ENCODE data around the gene KLHL17.
A peak's percentile ranks its signal among the peaks of the same experiment; 100 is the strongest.

Gene KLHL17

DNA sequence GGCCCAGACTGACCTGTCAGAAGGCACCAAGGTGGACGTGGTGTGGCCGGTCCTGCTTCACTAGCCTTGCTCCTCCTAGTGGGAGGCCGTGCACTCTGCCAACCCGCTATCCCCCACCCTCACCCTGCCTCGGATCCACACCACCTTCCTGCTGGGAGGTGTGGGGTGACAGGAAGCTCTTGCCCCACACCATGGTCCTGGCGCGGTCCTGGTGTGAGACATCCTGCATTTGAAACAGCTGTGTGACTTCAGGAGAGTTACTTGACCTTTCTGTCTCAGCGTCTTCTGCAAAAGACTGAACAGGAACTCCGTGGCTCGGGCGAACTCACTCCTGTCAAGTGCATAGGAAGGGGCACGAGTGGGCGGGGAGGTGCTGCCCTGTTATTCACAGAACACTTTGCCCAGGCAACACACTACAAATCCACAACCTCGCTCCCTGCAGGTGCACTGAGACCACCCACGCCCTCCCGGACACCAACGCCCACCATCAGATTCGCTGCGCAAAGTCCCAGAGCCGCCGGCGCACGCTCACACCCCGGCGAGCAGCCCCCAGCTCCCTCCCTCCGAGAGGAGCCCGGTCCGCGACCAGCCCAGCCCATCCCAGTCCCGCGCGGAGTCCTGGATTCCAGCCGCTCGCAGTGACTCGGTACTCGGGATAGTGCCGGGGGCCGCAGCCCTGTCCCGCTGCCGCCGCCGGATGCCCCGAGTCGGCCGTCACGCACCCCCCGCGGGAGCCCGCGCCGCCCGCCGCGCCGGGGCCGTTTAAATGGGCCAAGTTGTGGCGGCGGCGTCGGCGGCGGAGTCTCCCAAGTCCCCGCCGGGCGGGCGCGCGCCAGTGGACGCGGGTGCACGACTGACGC lies 37.0 kb upstream of the KLHL17 start, which contains the start of gene SAMD11:
Gene SAMD11 (plus strand): TSS at position 793 of the 860 bp plus-strand sequence. CDS start 509 bp downstream, outside the sequence.
- DNase-seq = peak; percentile 35

DNA sequence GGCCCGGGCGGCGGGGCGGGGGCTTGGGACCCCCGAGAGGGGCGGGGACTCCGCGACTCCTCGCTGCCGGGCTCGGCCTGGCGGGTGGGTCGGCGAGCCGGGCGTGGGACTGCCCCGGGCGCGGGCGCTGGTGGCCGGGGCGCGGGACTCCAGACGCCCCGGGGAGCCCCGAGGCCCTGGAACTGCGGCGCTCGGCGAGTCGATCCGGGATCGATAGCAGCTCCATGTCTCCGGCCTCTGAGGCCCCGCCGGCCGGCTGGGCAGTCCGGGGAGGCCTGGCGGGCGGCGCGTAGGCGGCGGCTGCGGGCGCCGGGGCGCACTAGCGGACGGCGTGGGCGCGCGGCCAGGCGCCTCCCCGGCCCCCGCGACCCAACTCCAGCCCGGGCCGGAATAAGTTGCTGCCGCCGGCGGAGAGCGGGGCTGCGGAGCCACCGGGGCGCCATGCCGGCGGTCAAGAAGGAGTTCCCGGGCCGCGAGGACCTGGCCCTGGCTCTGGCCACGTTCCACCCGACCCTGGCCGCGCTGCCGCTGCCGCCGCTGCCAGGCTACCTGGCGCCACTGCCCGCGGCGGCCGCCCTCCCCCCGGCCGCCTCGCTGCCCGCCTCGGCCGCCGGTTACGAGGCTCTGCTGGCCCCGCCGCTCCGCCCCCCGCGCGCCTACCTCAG lies 36.3 kb upstream of the KLHL17 start:
- DNase-seq = no peak

DNA sequence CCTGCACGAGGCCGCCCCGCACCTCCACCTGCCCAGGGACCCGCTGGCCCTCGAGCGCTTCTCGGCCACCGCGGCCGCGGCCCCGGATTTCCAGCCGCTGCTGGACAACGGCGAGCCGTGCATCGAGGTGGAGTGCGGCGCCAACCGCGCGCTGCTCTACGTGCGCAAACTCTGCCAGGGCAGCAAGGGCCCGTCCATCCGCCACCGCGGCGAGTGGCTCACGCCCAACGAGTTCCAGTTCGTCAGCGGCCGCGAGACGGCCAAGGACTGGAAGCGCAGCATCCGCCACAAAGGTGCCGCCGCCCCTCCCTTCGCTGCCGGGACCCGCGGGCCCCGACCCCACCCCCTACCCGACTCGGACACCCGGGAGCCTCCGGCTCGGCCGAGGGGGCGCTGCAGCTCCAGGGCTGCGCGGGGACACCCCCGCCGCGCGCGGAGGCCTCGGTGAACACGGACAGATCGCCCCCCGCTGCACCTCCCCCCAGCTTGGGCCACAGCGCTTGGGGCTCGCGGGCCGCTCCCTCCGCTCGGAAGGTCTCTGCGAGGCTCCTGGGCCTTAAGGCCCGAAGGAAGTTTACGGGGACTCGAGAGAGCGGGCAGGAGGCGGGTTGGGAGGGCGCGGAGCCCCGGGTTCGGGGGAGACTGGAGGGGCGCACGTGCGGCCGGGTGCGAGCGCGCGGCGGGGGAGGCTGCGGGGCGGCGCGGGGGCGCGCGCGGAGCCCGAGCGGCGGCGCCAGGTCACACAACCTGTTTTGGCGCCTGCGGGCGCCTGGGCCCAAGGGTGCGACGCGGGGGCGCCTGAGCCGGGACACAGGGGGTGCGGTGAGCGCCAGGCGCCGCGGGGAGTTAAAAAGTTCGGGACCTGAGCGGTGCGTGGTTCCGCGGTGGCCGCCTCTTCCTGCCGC lies 35.5 kb upstream of the KLHL17 start:
- no peak for DNase-seq

DNA sequence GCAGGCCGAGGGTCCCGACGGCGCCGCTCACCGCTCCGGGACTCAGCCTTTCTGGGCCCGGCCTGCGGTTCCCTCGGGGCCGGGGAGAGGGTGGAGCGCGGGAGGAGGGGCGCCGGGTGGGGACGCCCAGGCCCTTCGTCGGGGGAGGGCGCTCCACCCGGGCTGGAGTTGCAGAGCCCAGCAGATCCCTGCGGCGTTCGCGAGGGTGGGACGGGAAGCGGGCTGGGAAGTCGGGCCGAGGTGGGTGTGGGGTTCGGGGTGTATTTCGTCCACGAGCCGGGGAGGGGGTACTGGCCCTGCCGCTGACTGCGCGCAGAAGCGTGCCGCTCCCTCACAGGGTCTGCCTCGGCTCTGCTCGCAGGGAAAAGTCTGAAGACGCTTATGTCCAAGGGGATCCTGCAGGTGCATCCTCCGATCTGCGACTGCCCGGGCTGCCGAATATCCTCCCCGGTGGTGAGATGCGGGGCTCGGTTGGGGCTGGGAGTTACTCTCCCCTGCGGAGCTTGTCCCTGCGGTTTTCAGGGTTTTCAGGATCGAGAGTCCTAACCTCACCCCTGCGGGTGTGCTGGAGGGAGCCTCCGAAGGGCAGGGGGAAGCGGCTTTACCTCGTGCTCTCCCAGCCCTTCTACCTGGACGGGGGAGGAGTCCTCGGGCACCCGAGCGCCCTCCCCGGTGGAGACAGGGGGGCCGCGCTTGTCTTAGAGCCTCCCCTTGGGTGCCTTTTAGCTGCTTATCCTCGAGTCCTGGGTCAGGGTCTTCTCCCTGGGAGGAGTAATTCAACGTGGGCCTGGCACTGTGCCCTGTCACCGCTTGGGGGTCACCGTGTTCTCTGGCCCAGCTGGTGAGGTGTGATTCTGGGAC lies 34.6 kb upstream of the KLHL17 start:
- DNase-seq = no peak

DNA sequence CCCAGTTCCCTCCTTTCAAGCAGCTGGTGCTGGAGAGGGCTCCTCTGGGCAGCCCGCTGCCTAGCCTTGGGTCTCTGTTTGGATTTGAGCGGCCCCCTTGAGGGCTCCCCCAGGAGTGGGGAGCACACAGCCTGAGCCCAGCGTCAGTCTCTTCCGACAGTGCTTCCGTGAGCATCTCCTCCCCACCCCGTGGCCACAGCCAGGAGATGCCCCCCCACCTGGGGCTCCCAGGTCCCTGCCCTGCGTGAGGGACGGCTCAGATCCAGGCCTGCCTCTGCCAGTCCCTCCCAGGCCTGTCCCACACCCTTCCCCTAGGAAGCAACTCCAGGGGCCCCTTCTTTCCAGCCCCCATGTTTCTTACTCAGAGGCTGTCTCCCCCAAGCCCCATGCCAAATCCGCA lies 33.1 kb upstream of the KLHL17 start:
- no peak for DNase-seq

DNA sequence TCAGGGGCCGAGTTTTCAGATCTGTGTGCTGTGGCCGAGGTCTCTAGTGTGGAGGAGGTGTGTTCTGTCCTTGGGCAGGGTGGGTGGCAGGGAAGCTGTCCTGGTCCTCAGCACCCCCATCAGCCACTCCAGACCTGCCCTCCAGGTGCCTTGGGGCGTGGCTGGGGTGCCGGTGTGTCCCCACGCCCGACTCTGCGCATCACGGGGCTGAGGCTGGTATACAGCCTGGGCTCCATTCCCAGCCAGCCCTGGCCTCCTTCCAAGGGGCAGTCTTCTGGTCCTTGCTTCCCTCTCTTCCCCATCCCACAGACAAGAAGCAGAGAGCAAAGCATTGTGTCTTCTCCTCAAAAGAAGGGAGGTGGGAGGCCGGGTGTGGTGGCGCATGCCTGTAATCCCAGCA lies 32.6 kb upstream of the KLHL17 start:
- no peak for DNase-seq

DNA sequence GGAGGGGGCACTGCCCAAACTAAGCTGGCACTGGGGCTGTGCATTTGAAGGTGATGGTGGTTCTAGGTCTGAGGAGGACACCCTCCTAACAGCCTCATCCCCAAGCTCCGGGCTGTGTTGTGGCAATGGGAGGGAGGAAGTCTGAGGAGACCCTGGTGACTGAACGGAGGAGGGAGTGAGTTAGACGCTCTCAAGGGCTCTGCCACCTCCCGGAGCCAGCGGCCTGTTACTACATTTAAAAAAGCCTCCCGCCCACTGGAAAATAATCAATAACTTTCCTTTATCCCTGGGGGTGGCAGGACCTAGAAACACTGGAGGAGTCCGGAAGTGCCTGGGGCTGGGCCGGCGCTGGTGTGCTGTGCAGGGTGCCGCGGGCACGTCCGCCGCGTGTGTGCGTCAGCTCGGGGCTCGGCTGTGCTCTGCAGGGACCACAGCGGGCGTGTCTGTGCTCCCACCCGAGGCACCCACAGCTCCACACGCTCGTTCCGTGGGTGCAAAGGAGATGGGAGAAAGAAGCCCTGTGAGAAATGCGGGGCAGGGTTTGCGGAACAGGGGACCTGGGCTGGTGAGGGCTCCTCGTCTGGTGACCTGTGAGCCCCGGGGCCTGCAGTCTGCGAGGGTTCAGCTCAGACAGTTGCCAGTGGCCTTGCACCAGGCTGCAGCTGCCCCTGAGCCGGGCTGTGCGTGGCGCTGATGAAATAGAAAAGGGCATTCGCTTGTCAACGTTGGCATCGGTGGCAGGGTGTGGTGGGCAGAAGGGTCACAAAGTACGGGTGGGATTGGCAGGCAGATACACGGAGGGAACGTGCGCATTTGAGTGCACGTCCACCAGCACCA lies 31.3 kb upstream of the KLHL17 start:
- DNase-seq = no peak

DNA sequence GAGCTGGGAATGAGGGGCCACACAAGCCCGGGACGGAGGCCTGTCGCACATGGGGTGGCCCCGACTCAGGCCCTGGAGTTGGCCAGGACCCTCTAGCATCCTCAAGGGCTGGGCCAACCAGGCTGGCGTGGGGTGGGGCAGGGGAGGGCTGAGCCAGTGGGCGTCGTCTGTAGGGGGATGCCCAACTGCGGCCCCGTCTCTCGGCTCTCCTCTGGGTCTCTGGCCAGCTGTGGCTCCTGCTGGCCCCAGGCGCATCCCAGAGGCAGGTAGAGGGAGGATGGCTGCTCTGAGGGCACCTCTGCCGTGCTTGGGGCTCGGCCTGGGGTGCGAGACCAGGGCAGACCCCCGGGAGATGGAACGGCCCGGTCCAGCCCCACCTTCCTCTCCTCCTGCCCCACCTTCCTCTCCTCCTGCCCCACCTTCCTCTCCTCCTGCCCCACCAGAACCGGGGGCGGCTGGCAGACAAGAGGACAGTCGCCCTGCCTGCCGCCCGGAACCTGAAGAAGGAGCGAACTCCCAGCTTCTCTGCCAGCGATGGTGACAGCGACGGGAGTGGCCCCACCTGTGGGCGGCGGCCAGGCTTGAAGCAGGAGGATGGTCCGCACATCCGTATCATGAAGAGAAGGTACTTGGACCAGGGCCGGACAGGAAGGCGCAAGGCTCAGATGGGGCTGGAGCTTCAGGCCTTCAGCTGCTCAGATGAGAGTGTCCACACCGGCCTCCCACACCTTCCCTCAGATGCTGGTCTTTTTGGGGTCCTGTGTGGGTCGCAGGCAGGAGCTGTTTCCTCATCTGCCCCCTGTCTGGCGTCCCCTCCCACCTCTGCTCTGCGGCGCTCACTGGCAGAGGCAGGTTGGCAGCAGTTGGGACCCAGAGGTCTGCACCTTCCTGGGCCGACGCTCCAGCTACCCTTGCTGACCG lies 30.4 kb upstream of the KLHL17 start:
- DNase-seq = no peak

DNA sequence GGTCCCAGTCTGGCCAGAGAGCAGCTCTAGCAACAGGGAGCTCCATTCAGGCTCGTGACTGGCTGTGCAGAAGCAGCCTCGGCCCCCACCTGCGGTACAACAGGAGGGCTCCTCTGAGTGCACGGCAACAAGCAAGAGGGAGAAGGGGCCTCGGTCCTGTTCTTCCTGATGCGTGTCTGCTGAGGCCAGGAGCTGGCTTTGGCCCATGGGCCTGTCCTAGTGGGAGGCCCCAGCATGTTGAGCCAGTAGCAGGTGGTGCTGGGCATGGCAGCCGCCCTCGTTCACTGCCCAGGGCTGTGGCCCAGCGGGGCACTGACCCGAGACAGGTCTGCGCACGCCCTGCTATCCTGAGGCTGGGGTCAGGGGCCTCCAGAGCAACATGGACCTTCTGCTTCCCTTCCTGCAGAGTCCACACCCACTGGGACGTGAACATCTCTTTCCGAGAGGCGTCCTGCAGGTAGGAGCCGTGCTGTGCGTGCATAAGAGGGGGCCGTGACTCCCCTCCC lies 29.7 kb upstream of the KLHL17 start:
- DNase-seq = no peak

DNA sequence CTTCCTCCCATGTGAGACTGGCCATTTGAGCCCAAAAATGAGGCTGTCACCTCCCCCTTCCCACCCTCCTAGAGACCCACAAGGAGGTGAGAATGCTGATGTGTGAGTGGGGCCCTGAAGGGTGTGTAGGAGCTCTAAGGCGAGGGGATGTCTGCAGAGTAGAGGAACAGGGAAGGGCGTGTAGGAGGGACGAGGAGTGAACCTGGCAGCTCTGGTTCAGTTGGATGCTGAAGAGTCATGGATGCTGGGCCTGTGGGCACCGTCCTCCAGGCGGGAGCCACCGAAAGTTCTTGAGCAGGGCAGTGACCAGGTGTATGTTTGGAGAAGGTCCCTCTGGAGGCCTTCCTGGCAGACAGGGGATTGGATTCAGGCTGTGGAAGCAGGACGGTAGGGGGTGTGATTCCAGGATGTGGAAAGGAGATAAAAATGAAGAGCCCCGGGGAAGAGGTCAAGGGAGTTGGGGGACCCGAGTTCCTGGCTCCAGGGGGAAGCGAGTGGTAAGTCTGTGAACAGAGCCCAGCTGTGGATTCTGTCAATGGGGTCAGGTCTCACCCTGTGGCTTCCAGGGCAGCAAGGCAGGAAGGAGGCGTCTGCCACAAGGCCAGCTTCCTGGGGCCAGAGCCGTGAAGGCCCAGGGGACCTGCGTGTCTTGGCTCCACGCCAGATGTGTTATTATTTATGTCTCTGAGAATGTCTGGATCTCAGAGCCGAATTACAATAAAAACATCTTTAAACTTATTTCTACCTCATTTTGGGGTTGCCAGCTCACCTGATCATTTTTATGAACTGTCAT lies 28.8 kb upstream of the KLHL17 start:
- no peak for DNase-seq

DNA sequence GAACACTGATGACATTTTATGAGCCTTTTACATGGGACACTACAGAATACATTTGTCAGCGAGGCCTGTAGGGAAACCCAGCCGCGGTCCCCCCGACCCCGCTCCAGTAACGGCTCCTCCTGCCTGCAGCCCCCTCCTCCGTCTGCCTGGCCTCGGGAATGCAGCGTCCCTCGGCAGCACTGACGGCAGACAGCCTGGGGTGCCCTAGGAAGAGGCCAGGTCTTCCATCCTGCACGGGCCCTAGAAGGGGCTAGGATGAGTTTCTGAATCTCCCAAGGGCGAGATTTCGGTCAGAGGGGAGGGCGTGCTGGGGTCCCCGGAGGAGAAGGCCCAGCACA lies 28.2 kb upstream of the KLHL17 start:
- no peak for DNase-seq

DNA sequence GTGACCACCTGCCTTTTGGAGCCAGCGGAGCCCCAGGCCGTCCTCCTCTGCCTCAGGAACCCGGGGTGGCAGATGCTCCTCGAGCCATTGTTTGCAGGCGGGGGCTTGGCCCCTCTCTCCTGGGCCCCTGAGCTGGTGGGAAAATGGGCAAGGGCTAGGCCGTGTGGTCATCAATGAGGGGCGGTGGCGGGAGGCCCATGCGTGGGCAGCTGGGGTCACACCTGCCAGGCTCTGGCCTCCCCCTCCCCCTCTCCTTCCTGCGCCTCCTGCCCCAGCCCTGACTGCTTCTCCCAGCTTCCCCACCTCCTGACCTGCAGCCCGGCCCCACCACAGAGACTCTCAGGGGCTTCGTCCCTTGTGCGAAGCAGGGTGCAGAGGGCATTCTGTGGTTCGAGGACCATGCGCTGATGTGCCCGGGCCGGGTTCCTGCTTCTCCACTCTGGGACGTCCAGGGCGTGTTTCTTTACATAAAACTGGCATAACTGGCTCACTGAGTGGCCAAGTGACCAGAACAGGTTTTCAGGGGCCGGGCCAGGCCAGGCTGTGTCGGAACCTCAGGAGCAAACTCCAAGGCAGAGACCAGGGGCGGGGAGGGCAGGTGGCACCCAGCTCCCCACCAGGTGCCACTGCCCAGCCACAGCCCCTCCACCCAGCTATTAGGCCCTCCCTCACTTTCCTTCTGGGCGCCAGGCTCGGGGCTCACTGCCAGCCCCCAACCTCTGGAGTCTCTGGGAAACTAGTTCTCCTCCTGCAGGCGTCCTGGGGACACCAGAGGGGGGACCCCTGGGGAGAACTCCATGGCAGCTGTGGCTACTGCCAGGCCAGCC lies 27.4 kb upstream of the KLHL17 start:
- DNase-seq = no peak

DNA sequence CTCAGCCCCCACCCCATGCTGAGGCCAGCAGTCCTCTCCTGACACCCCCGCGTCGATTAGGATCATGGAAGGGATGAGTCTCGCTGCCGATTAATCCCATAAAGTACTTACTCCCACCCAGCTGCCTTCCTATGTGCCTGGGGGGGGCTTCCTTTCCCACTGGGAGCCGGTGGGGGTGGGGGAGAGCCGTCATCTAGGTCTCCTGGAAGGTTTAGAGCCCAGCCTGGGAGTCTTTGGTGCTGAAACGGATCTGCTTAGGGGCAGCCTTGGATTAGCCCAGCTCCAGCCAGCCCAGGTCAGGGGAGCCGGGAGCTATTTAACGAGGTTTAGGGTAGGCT lies 26.8 kb upstream of the KLHL17 start:
- no peak for DNase-seq

DNA sequence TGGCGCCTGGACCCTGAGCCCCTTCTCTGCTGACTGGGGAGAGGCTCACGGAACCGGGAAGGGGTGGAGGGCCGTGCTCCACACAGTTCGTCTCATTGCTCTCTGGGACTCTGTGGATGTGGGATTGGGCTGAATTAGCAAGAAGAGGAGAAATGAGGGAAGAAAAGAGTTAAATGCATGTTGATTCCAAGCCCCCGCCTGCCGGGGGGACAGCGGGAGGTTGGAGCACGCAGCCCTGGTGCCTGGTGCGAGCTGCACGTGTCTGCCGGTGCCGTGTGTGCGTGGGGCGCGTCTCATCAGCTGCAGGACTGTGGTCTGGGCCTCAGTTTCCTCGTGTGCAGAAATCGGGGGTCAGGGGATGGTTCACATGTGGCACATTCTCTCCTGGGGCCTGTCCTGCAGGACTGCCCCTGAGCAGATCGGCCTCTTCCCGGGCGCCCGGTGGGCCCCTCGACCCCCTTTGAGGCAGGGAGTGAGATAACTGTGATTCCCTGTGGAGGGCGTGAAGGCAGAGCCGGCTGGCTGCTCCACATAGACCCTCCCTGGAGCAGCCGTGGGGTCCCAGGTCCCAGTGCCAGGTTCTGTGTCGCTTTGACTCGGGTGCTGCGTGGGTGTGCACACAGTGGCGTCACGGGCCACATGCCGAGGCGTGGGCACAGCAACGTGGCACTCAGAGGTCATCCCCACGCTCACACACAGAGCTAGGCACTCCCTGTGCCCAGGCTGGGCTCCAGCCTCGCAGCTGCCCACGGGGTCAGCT lies 25.2 kb upstream of the KLHL17 start:
- no peak for DNase-seq

DNA sequence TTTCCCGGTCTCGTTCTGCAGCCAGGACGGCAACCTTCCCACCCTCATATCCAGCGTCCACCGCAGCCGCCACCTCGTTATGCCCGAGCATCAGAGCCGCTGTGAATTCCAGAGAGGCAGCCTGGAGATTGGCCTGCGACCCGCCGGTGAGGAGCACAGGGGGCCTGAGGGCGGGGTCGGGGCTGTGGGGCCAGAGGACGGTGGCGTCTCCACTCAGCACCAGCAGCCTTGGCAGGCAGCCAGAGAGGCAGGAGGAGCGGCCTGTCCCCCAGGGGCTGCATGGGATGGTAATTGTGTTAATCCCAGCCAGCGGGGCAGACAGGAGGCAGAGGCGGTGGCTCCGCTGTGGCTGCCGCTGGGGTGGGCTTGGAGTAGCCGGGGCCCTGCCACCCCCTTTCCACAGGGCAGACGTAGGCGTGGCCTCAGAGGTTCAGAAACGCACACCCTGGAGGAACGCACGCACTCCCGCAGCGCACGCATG lies 24.6 kb upstream of the KLHL17 start:
- peak; percentile 60 for DNase-seq

DNA sequence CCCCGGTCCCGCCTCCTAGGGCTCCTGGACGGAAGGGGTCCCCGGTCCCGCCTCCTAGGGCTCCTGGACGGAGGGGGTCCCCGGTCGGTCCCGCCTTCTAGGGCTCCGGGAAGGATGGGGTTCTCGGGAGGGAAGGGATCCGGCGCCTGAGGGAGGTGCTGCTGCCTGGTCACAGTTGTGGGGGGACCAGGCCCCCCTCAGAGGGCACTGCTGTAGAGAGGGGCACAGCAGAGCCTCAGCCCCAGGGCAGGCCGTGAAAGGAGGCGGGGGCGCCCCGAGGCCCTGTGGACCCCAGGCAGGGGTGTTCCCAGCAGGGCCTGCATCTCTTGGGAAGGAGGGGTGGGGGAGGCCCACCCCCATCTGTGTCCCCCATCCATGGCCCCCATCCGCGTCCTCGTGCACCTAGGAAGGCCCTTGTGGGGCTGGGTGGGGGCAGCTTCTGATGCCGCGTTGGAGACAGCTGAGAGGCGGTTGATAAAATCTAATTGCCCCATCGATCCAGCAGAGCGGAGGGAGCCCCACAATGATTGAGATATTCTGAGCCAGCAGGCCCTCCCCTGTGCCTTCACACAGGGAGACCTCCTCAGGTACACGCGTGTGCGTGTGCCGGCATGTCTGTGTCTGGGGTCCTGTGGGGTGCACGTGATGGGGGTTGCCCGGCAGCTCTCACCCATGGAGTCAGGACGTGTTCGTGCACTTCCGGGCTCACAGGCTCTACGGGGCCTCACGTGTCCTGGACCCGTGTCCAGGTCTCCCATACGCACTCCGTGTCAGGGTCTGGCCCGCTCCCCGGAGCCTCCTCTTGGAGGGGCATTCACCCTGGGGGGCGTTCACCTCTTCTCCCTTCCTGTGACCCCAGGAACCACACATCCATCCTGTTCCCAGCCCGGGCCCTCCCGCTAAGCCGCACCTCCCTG lies 23.8 kb upstream of the KLHL17 start:
- DNase-seq = no peak

All from DMS 273 treated with DMSO at 0.1 percent for 48 hours (cell line).